ENCODE results near the gene SNRK. TPM values are rescaled to one million over a fixed set of nuclear protein-coding genes. Genes with fewer than 3 reads are reported as not detected.

SNRK gene
- total and polyA plus RNA-seq, 2 experiments from 2014 or later: 5.5 to 18.8 TPM

- H3K4me1 Mint-ChIP-seq: peaks cover 6% of the 10 kb centered on the region; the same call in 2 of the 3 replicates
- no peak for DNase-seq (ENCODE audit: low spot score)
- no peak overlapping the region for H2AFZ ChIP-seq
- no peaks in the 10 kb centered on the region for H3K79me2 ChIP-seq (replicated peaks; ENCODE audit: insufficient read depth)
- no peaks in the 10 kb centered on the region for H4K20me1 ChIP-seq (replicated peaks; ENCODE audit: insufficient read depth)
- no peaks in the 10 kb centered on the region; the same call in 1 of the 2 replicates for H3K4me1 ChIP-seq (ENCODE audit: insufficient read depth)
- H3K9me2 ChIP-seq (ENCODE audit: insufficient read depth): no peaks in the 10 kb centered on the region
- no peak overlapping the region for H3K4me3 ChIP-seq
- no peaks in the 10 kb centered on the region for H3K9me3 Mint-ChIP-seq
- H3F3A ChIP-seq (replicated peaks; ENCODE audit: low read depth): no peaks in the 10 kb centered on the region
- no peak for TF ChIP-seq ZNF331 (CRISPR knock-in tag; IDR thresholded peaks at IDR 0.05; ENCODE audit: low read depth)
- TF ChIP-seq EZH2 (IDR thresholded peaks at IDR 0.05; ENCODE audit: low read depth, unreplicated experiment): no peak
- no peak for TF ChIP-seq JUNB (IDR thresholded peaks at IDR 0.05; ENCODE audit: unreplicated experiment)
- TF ChIP-seq POLR2AphosphoS5 (IDR thresholded peaks at IDR 0.05; ENCODE audit: low read depth): no peak
- TF ChIP-seq, protein P1, sequence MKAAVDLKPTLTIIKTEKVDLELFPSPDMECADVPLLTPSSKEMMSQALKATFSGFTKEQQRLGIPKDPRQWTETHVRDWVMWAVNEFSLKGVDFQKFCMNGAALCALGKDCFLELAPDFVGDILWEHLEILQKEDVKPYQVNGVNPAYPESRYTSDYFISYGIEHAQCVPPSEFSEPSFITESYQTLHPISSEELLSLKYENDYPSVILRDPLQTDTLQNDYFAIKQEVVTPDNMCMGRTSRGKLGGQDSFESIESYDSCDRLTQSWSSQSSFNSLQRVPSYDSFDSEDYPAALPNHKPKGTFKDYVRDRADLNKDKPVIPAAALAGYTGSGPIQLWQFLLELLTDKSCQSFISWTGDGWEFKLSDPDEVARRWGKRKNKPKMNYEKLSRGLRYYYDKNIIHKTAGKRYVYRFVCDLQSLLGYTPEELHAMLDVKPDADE (IDR thresholded peaks at IDR 0.05): no peak
- TF ChIP-seq STAT1 (IDR thresholded peaks at IDR 0.05; ENCODE audit: unreplicated experiment): no peak
- no peak for TF ChIP-seq EZH2phosphoT487 (IDR thresholded peaks at IDR 0.05; ENCODE audit: unreplicated experiment)
- no peak for TF ChIP-seq CTCF (conservative IDR thresholded peaks at IDR 0.05; ENCODE audit: low read depth in 2 of 2)
- TF ChIP-seq, protein P2, sequence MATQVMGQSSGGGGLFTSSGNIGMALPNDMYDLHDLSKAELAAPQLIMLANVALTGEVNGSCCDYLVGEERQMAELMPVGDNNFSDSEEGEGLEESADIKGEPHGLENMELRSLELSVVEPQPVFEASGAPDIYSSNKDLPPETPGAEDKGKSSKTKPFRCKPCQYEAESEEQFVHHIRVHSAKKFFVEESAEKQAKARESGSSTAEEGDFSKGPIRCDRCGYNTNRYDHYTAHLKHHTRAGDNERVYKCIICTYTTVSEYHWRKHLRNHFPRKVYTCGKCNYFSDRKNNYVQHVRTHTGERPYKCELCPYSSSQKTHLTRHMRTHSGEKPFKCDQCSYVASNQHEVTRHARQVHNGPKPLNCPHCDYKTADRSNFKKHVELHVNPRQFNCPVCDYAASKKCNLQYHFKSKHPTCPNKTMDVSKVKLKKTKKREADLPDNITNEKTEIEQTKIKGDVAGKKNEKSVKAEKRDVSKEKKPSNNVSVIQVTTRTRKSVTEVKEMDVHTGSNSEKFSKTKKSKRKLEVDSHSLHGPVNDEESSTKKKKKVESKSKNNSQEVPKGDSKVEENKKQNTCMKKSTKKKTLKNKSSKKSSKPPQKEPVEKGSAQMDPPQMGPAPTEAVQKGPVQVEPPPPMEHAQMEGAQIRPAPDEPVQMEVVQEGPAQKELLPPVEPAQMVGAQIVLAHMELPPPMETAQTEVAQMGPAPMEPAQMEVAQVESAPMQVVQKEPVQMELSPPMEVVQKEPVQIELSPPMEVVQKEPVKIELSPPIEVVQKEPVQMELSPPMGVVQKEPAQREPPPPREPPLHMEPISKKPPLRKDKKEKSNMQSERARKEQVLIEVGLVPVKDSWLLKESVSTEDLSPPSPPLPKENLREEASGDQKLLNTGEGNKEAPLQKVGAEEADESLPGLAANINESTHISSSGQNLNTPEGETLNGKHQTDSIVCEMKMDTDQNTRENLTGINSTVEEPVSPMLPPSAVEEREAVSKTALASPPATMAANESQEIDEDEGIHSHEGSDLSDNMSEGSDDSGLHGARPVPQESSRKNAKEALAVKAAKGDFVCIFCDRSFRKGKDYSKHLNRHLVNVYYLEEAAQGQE (IDR thresholded peaks at IDR 0.05; ENCODE audit: unreplicated experiment): no peak
- TF ChIP-seq NANOG (IDR thresholded peaks at IDR 0.05; ENCODE audit: borderline replicate concordance): no peak
- TF ChIP-seq ZNF114 (CRISPR knock-in tag; IDR thresholded peaks at IDR 0.05): no peak
- no peak for TF ChIP-seq CREB1 (CRISPR knock-in tag; IDR thresholded peaks at IDR 0.05; ENCODE audit: low read depth)
- TF ChIP-seq ZNF462 (CRISPR knock-in tag; IDR thresholded peaks at IDR 0.05): no peak
- H3K36me3 ChIP-seq (ENCODE audit: insufficient read depth): no peaks in the 10 kb centered on the region
- H3K36me3 Mint-ChIP-seq (ENCODE audit: low read depth): peaks cover 20% of the 10 kb centered on the region; the same call in 2 of the 3 replicates
- H3K4me2 ChIP-seq: no peak overlapping the region
- H3K4me3 Mint-ChIP-seq: no peak overlapping the region
- H3K27ac Mint-ChIP-seq: no peak overlapping the region; the same call in 1 of the 2 replicates
- H3K27ac ChIP-seq (ENCODE audit: low read depth): no peak overlapping the region
- ATAC-seq: no peak
- no peaks in the 10 kb centered on the region for H3K27me3 ChIP-seq (ENCODE audit: insufficient read depth)
- peaks cover 23% of the 10 kb centered on the region for H3K27me3 Mint-ChIP-seq (ENCODE audit: insufficient read depth, low read depth, poor library complexity)
These were observed 80.5 kb downstream of the SNRK start for GRCh38 chr3:43366885-43367284.

Measured in GM23338 (cell line).